HG03095 (cell line): ENCODE measurements around the gene ANKRD65.
"Not testable (repeated sequence)": the region's sequence is repeated elsewhere in the genome, so short reads cannot be mapped to it uniquely, and the experiment has no call there.

Experiments
- ATAC-seq: cut with Tn5 transposase; IDR thresholded peaks from one replicate; pipeline ENCODE4 v1.9.1; 2021; ENCODE audit warnings: moderate library complexity; ENCODE audit not compliant: unreplicated experiment

ANKRD65 gene

GRCh38 chr1:1373815-1374588, 47.1 kb downstream of the ANKRD65 start:
- no peak for ATAC-seq

- ATAC-seq = no peak
Measured at GRCh38 chr1:1373051-1373814, 47.8 kb downstream of the ANKRD65 start.

- no peak for ATAC-seq
Measured at GRCh38 chr1:1371746-1372711, 49.0 kb downstream of the ANKRD65 start.

DNA sequence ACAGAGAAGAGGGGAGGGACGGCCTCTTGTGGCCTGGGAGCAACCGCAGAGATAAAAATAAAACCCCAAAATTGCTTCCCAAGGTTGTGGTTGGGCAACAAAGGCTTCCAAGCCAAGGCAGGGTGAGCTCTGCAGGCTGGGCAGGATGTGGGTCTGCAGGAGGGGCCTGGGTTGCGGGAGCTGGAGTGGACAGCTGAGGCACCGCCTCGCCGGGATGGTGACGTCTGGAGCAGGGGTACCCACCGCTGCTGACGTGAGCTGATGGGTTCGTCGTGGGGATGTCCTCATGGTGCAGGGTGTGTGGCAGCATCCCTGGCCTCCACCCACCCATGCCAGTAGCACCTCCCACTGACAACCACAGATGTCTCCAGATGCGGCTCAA, 49.7 kb downstream of the ANKRD65 start:
- ATAC-seq = no peak

DNA sequence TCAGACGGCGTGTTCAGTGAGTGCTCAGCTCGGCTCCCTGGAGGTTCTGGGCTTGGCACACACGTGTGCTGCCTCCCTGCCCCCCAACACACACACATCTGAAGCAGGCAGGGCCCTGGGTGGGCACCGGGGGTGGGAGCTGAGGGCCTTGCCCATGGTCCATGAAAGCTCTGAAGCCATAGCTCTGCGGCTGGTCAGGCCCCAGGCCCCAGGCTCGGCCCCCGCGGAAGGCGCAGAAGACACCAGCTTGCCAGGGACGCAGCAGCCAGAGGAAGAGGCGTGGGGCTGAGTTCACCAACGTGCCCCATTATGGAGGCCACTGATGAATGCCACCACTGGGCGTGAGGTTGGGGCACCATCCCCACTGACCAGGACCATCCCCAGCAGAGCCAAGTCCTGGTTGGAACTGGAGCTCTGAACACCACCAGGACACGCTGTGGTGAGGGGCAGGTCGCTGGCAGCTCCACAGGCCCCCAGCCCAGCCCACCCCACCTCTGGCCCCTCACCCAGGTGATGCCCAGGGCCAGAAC, 50.2 kb downstream of the ANKRD65 start:
- ATAC-seq = no peak

GRCh38 chr1:1370094-1370493, 51.0 kb downstream of the ANKRD65 start:
- ATAC-seq = not testable (repeated sequence)
